HL-60 (cell line): ENCODE results near the gene DNAH2.

ENCODE experiments used
- POLR2AphosphoS5 ChIP-seq: IDR thresholded peaks from 2 replicates; pipeline ENCODE4 v1.6.1; 2012; ENCODE audit warnings: low read depth
- TF ChIP-seq, protein P1 (sequence below): IDR thresholded peaks from one replicate; pipeline ENCODE4 v1.5.1; 2011; ENCODE audit warnings: low read length, control low read depth, inconsistent platforms; ENCODE audit not compliant: insufficient read depth
- TF ChIP-seq, protein P2 (sequence below): IDR thresholded peaks from 2 replicates; pipeline ENCODE4 v1.6.1; 2012; ENCODE audit warnings: low read depth; ENCODE audit not compliant: insufficient replicate concordance

GRCh38 chr17:7709031-7709430 is 8.5 kb upstream of the DNAH2 start:
- TF ChIP-seq POLR2AphosphoS5: no peak
- TF ChIP-seq, protein P1, sequence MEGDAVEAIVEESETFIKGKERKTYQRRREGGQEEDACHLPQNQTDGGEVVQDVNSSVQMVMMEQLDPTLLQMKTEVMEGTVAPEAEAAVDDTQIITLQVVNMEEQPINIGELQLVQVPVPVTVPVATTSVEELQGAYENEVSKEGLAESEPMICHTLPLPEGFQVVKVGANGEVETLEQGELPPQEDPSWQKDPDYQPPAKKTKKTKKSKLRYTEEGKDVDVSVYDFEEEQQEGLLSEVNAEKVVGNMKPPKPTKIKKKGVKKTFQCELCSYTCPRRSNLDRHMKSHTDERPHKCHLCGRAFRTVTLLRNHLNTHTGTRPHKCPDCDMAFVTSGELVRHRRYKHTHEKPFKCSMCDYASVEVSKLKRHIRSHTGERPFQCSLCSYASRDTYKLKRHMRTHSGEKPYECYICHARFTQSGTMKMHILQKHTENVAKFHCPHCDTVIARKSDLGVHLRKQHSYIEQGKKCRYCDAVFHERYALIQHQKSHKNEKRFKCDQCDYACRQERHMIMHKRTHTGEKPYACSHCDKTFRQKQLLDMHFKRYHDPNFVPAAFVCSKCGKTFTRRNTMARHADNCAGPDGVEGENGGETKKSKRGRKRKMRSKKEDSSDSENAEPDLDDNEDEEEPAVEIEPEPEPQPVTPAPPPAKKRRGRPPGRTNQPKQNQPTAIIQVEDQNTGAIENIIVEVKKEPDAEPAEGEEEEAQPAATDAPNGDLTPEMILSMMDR: no peak
- TF ChIP-seq, protein P2, sequence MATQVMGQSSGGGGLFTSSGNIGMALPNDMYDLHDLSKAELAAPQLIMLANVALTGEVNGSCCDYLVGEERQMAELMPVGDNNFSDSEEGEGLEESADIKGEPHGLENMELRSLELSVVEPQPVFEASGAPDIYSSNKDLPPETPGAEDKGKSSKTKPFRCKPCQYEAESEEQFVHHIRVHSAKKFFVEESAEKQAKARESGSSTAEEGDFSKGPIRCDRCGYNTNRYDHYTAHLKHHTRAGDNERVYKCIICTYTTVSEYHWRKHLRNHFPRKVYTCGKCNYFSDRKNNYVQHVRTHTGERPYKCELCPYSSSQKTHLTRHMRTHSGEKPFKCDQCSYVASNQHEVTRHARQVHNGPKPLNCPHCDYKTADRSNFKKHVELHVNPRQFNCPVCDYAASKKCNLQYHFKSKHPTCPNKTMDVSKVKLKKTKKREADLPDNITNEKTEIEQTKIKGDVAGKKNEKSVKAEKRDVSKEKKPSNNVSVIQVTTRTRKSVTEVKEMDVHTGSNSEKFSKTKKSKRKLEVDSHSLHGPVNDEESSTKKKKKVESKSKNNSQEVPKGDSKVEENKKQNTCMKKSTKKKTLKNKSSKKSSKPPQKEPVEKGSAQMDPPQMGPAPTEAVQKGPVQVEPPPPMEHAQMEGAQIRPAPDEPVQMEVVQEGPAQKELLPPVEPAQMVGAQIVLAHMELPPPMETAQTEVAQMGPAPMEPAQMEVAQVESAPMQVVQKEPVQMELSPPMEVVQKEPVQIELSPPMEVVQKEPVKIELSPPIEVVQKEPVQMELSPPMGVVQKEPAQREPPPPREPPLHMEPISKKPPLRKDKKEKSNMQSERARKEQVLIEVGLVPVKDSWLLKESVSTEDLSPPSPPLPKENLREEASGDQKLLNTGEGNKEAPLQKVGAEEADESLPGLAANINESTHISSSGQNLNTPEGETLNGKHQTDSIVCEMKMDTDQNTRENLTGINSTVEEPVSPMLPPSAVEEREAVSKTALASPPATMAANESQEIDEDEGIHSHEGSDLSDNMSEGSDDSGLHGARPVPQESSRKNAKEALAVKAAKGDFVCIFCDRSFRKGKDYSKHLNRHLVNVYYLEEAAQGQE: no peak
